Transverse colon (tissue), 4 donors: ENCODE results near the gene TNRC6C. TPM values are rescaled to one million over a fixed set of nuclear protein-coding genes. Genes with fewer than 3 reads are reported as not detected.

Experiments used
- DNase-seq: peaks from one replicate; pipeline ENCODE4 v3.0.0-alpha.2; 2019
- H3K27ac ChIP-seq, 4 donors: fragments of 200-600 bp; sonication (generic); 2 replicates each; pipeline ENCODE4 v1.5.1; 2016 to 2018; ENCODE audit warnings: inconsistent platforms in 4 of 4
- H3K27me3 ChIP-seq: fragments of 200-600 bp; sonication (generic); 2 replicates; pipeline ENCODE4 v1.5.1; 2017; ENCODE audit warnings: inconsistent platforms
- H3K36me3 ChIP-seq, 4 donors: fragments of 200-600 bp; sonication (generic); 2 replicates each; pipeline ENCODE4 v1.5.1; 2017 to 2019; ENCODE audit warnings: inconsistent platforms in 4 of 4
- H3K4me1 ChIP-seq, 4 donors: fragments of 200-600 bp; sonication (generic); 2 replicates each; pipeline ENCODE4 v1.5.1; 2017 to 2020; ENCODE audit warnings: inconsistent platforms in 4 of 4
- H3K4me3 ChIP-seq, 4 donors: fragments of 200-600 bp; sonication (generic); 1 replicate in 1 of 4; 2 replicates in 3 of 4; pipeline versions ENCODE4 v1.5.1 to v1.6.1; 2017 to 2019; ENCODE audit warnings: inconsistent platforms in 4 of 4
- H3K9me3 ChIP-seq, 2 donors: fragments of 200-600 bp; sonication (generic); 2 replicates each; pipeline ENCODE4 v1.5.1; 2017 to 2019; ENCODE audit warnings: inconsistent platforms in 2 of 2
- CTCF ChIP-seq, 5 experiments: fragments of 200-600 bp in 3 of 5; fragments of 450-650 bp in 2 of 5; sonication (generic) in 3 of 5; IDR thresholded peaks; 1 replicate in 2 of 5; 2 replicates in 3 of 5; pipeline ENCODE4 v1.5.1; 2016 to 2017; ENCODE audit warnings: antibody characterized with exemption in 5 of 5, inconsistent platforms in 3 of 5, mild to moderate bottlenecking in 2 of 5, moderate library complexity in 1 of 5
- EP300 ChIP-seq: sonication (generic); formaldehyde crosslinking; IDR thresholded peaks from one replicate; pipeline ENCODE4 v1.6.1; 2017; ENCODE audit warnings: antibody characterized with exemption, low read depth
- POLR2A ChIP-seq: fragments of 450-650 bp; IDR thresholded peaks from one replicate; pipeline ENCODE4 v1.6.1; 2016; ENCODE audit warnings: antibody characterized with exemption, mild to moderate bottlenecking, moderate library complexity
- POLR2AphosphoS5 ChIP-seq, 3 donors: sonication (generic); formaldehyde crosslinking; IDR thresholded peaks; one replicate each; pipeline ENCODE4 v1.6.1; 2016; ENCODE audit warnings: antibody characterized with exemption in 3 of 3
- WGBS, 2 donors: methylation state at CpG; one replicate each; pipeline ENCODE4 v1.1.5; 2018; ENCODE audit warnings: low coverage in 1 of 2; 5-methylcytosine and 5-hydroxymethylcytosine counted together
- in situ Hi-C, 4 donors: fragments of 200-750 bp; cut with MboI; loops; one replicate each; pipeline versions ENCODE4 v1.15.0 to v1.15.1; 2017; ENCODE audit warnings: low sequenced_read_pairs in 3 of 4, low pct_ligation_motif_present in 1 of 4, low pct_unique_long_range_greater_than_20kb in 1 of 4
- intact Hi-C: fragments of 100-400 bp; cut with DNase I; formaldehyde crosslinking; loops from one replicate; pipeline ENCODE4 v1.15.1; 2023; ENCODE audit warnings: low total_unique reads
- total RNA-seq, 4 donors: library from RNA; depleted of rRNA; stranded (reverse); fragments of >200 nt; gene quantifications; one replicate each; pipeline ENCODE4 v1.1.0, GENCODE V29; 2016

The TNRC6C gene
- total RNA-seq, 4 donors from 2014 or later: 7.5 to 16.9 (median 9.9) TPM

DNA sequence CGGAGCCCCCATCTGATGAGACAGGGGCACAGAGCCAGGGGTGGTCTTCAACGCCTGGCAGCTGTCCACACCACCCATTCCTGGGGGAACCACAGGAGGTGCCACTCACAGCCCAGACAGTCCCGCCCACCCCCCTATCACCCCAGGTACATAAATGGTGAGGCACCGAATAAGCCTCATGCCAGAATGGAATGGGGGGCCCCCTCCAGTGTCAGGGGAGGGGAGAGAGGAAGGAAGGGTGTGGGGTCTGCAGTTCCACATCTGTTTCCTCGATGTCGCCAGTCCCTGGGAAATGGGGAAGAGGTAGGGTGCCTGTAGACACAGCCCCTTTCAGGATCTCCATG is 168.4 kb downstream of the TNRC6C start:
- peaks cover 0 to 3% (median 0%) of the 10 kb centered on the region in 4 donors for H3K36me3 ChIP-seq
- H3K4me3 ChIP-seq: peak overlapping the region in 2 of 4 donors; percentile 64 to 73
- H3K9me3 ChIP-seq: no peaks in the 10 kb centered on the region
- intact Hi-C loops: no loop called here
- DNase-seq: no peak
- in situ Hi-C loops: no loop called here
- 70 to 80% methylated on average over 1 to 3 of the region's 6 CpGs for WGBS, 2 donors
- H3K27me3 ChIP-seq: peaks cover 14% of the 10 kb centered on the region
- H3K4me1 ChIP-seq: peaks cover 15 to 64% (median 45%) of the 10 kb centered on the region in 4 donors
- peak overlapping the region; percentile 88 to 91 (median 90) for H3K27ac ChIP-seq
- TF ChIP-seq EP300 (no peak), POLR2A (no peak), POLR2AphosphoS5 (IDR thresholded peaks at IDR 0.05) (no peak), CTCF (IDR thresholded peaks at IDR 0.05) (no peak)

DNA sequence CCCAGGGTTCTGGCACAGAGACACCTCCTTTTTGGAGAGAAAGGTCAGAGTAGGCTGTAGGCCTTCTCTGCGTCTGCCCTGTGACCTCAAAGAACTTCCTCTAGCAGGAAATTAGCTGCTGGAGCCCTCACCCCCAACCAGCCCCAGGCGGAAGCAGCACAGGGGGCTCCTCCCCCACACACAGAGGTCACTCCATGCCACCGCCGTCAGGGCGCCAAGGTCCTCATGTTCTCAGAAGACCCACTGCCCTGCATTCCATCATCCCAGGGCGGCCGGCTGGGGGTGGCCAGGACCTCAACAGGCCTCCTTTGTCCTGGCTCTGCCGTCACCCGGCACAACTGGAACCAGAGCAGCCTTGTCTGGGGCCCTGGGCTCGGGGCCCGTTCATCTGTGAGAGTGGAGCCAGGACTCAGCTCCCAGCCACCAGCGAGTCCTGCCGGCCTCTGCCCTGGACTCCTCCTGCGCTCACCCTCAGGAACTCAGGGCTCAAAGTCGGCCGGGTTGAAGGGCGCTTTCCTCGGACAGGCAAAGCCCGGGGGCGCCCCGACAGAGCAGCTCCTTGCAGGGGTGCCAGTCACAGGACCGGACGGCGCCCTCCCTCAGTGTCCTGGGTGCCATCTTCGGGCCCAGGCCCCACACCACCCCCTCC is 168.9 kb downstream of the TNRC6C start:
- Histone ChIP-seq H3K27me3 (peaks cover 16% of the 10 kb centered on the region), H3K36me3 (no peaks in the 10 kb centered on the region), H3K4me3 (peak overlapping the region; percentile 64 to 86 (median 76)), H3K27ac (peak overlapping the region; percentile 88 to 91 (median 90)), H3K9me3 (no peaks in the 10 kb centered on the region), H3K4me1 (peaks cover 19 to 69% (median 48%) of the 10 kb centered on the region in 4 donors)
- TF ChIP-seq POLR2AphosphoS5 (IDR thresholded peaks at IDR 0.05) (peak; percentile 47 to 60 (median 48)), CTCF (IDR thresholded peaks at IDR 0.05) (no peak), POLR2A (peak; percentile 47), EP300 (no peak)
- in situ Hi-C loops: no loop called here
- 39% methylated on average over 23 of the region's 25 CpGs; no CpG with 5 or more reads in 1 of the 2 donors for WGBS, 2 donors
- DNase-seq: peak; percentile 75
- intact Hi-C loops: no loop called here

- DNase-seq: peak; percentile 51
- 8% methylated on average over 29 of the region's 39 CpGs; no CpG with 5 or more reads in 1 of the 2 donors for WGBS, 2 donors
- Histone ChIP-seq H3K9me3 (no peaks in the 10 kb centered on the region), H3K4me1 (peaks cover 19 to 75% (median 50%) of the 10 kb centered on the region in 4 donors), H3K27ac (peak overlapping the region; percentile 88 to 91 (median 90)), H3K27me3 (peaks cover 16% of the 10 kb centered on the region), H3K4me3 (peak overlapping the region; percentile 64 to 86 (median 76)), H3K36me3 (no peaks in the 10 kb centered on the region)
- intact Hi-C loops: no loop called here
- no peak for TF ChIP-seq CTCF (IDR thresholded peaks at IDR 0.05)
- no peak for TF ChIP-seq EP300
- TF ChIP-seq POLR2A: no peak
- no peak for TF ChIP-seq POLR2AphosphoS5 (IDR thresholded peaks at IDR 0.05)
- in situ Hi-C loops: no loop called here
Measured at GRCh38 chr17:78127888-78128550, 169.5 kb downstream of the TNRC6C start.

- peaks cover 16% of the 10 kb centered on the region for H3K27me3 ChIP-seq
Measured at GRCh38 chr17:78128551-78129350, 170.2 kb downstream of the TNRC6C start, which contains the start of gene TMC6. Gene TMC6, minus strand, starts transcription at chr17:78128755. Its CDS starts 1,923 bp downstream, at chr17:78126832.

More at GRCh38 chr17:78128551-78129350, 170.2 kb downstream of the TNRC6C start, which contains the start of gene TMC6:
- 1 to 5% methylated on average over 11 to 20 of the region's 54 CpGs for WGBS, 2 donors
- peak within 1 kb of the TSS; percentile 64 to 86 (median 76) for H3K4me3 ChIP-seq
- peak; percentile 75 to 92 (median 88) for TF ChIP-seq POLR2AphosphoS5 (IDR thresholded peaks at IDR 0.05)
- peak; percentile 85 for TF ChIP-seq POLR2A
- no peak for TF ChIP-seq EP300
- no peak for TF ChIP-seq CTCF (IDR thresholded peaks at IDR 0.05)
- DNase-seq: peak; percentile 83
- H3K9me3 ChIP-seq: no peaks in the 10 kb centered on the region
- no peaks in the 10 kb centered on the region for H3K36me3 ChIP-seq
- peak within 1 kb of the TSS; percentile 88 to 91 (median 90) for H3K27ac ChIP-seq
- intact Hi-C loops (no loop called here), in situ Hi-C loops (no loop called here)
- peaks cover 19 to 76% (median 50%) of the 10 kb centered on the region in 4 donors for H3K4me1 ChIP-seq
